HG03108 (cell line): Measurements from ENCODE around the gene ITSN1.

Experiments
- ATAC-seq: cut with Tn5 transposase; IDR thresholded peaks from one replicate; pipeline ENCODE4 v1.9.1; 2021; ENCODE audit warnings: moderate library complexity; ENCODE audit not compliant: unreplicated experiment

Gene ITSN1

GRCh38 chr21:33808715-33809367, 166.5 kb downstream of the ITSN1 start:
- ATAC-seq, result no peak

GRCh38 chr21:33810766-33811165, 168.5 kb downstream of the ITSN1 start:
- no peak for ATAC-seq

DNA sequence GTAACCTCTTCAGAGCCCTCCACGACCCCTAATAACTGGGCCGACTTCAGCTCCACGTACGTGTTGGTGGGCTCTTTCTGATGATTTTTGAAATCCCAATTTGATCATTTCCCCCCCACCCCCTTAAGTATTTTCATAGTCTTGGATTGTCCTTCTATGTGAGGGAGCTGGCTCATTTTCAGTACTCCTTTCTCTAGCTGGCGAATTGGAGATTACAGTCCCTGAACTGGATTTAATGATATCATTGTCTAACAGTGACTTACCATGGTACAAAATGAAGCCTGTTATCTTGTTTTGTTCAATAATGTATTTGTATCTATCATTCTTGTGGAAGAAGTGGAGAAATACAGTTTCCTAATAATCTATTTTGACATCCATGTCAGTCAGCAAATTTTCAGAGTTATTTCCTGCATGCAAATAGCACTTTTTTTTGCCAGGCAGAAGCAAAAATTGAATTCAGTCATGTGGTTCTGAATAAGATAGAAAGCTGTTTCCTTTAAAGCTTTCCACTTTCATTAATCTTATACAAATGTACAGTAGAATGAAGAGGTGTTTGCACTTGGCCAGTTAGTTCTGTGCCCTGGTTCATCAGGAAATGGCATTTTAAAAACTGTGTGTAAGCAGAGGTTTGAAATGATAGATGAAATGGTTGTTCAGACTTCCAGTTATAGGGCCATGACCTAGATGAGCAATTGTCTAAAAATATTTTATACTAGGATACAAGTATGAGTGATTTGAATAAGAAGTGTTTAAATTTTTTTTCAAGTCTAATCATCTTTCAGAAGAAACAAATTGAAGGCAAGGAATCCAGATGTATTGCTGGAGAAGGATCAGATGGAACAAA, 169.1 kb downstream of the ITSN1 start:
- ATAC-seq, result no peak

GRCh38 chr21:33813832-33814365, 171.6 kb downstream of the ITSN1 start:
- ATAC-seq, result no peak

- no peak for ATAC-seq
Observed at GRCh38 chr21:33815143-33815707, 172.9 kb downstream of the ITSN1 start.

DNA sequence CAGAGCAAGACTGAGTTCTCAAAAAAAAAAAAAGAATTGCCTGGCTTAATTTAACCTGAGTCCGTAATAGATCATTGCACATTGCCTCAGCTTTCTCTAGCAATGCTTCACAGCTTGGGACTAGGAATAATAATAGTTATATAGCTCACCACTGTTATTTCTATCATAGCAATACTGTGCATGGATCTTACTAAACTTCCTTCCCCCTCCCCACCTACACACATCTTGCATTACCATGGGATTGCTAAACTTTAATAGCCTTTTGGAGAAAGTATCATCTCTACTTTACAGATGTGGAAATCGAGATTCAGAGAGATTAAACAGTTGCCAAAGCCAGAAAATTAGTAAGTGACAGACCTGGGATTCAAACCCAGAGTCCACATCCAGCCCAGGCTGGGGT, 173.9 kb downstream of the ITSN1 start:
- no peak for ATAC-seq

DNA sequence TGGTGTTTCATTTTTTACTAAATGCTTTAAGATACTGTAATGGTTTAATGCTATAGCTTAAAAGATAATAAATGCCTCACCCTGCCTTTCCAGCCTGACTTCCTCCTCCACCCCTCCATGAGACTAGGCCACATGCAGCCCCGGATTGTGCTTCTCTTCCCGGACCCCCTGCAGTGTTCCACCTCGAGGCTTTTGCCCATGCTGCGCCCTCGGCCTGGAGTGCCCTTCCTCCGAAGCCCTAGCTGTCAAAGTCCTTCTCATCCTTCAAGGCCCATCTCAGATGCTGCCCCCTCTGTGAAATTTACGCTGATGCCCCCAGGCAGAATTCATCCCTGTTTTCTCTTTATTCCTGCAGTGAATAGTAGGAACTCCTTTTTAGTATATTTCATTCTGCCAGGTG, 174.8 kb downstream of the ITSN1 start:
- no peak for ATAC-seq

GRCh38 chr21:33817663-33818451, 175.6 kb downstream of the ITSN1 start:
- ATAC-seq, result no peak

GRCh38 chr21:33820230-33820770, 178.0 kb downstream of the ITSN1 start:
- ATAC-seq, result no peak

DNA sequence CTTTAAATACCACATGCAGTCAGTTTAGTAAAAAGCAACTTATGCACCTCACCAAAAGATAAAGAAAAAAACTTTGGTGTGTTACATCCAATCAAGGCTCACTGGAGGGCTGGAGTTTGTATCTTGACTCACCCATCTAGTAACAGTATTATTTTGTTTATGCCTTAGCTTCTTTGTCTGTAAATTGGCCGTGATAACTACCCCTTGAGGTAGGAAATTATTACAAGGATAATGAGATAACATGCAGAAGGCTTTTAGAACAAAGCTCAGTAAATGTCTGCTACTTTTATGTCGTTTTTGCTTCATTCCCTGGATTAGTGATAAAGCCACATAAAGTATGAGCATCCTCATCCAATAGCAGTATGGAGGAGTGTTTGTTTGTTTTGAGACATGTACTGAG, 178.5 kb downstream of the ITSN1 start:
- ATAC-seq, result no peak

DNA sequence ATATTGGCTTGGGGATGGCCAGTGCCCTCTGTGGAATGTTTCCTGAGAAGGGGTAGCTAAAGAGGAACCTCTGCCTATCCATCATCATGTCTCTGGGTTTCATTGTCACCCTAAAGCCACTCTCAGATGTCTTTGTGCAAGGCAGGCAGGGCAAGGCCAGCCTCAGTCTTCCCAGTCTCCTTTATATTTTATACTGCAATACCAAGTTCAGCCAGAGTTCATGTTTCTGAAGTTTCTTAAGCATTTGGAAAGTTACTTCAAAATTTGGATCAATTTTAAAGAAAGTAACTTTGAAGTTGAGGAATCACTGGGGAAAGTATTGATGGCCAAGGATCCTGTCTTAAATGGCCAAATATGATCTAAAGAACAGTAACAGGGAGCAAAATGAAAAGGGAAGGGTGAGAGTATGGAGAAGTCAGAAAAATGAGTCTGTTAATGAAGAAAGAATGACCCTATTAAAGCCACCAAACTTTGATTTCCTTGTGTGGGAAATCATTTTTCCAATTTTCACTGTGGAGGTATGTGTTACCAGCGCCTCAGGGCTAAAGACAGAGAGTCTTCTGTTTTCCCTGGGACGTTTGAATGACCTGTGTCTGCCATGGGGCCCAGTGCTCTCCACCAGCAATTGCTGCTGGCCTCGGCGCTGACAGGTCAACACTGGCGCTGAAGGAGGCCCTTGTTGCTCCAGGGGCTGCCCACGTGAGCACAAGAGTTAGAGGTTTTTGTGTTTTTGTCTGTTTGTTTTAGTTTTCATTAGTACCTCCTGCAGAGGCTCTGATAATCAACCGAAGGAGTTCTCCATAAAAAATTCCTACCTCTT, 179.4 kb downstream of the ITSN1 start:
- no peak for ATAC-seq

GRCh38 chr21:33824156-33824941, 182.0 kb downstream of the ITSN1 start:
- no peak for ATAC-seq

GRCh38 chr21:33825419-33825818, 183.1 kb downstream of the ITSN1 start:
- ATAC-seq, result no peak

DNA sequence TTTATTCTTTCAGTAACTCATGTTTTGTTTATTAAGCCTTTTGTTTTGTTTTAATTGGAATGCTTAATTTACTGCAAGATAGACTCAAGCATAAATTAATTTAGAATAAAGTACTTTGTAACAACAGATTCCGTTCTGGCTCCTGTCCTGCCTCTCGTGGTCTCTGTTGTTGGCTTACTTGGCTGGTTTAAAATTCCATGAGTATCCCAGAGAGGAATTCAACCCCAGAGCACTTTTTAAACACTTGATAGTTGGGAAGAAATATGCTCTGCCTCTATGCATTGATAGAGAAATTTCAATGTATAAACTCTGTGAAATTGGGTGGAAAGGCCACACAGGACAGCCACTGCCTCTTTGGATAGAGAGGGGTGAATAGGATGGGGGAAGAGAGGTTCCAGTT, 183.6 kb downstream of the ITSN1 start:
- no peak for ATAC-seq

DNA sequence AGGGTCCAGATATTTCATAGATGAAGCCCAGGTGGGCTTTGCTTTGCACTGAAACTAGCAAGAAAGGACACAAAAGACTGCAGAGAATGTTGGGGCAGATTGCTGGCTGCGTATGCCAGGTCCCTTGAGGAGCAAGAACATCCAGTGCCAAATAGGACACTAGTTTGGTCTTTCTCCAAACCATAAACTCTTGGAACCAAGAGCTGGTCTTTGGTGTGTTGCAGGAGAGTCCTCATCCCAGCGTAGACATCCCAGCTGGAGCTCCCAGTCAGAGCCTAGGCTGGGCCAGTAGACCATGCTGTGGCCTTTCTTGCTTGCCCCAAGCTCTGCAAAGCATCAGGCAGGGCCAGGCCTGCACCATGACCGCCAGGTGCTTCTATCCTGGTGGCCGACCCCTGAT, 185.8 kb downstream of the ITSN1 start:
- ATAC-seq, result no peak

GRCh38 chr21:33828577-33828976, 186.3 kb downstream of the ITSN1 start:
- ATAC-seq, result no peak

- no peak for ATAC-seq
Observed at GRCh38 chr21:33829844-33830243, 187.5 kb downstream of the ITSN1 start.

- ATAC-seq, result no peak
Observed at GRCh38 chr21:33831962-33832659, 189.8 kb downstream of the ITSN1 start.
